Sigmoid colon (tissue), 4 donors: ENCODE results near the gene KCNAB2.
"Not testable (repeated sequence)": the region's sequence is repeated elsewhere in the genome, so short reads cannot be mapped to it uniquely, and the experiment has no call there.

Experiments
- CTCF ChIP-seq, 4 experiments: fragments of 450-650 bp in 3 of 4; fragments of 200-600 bp in 1 of 4; IDR thresholded peaks; one replicate each; pipeline ENCODE4 v1.5.1; 2016 to 2019; ENCODE audit warnings: antibody characterized with exemption in 4 of 4, mild to moderate bottlenecking in 3 of 4, moderate library complexity in 2 of 4
- POLR2AphosphoS5 ChIP-seq, 4 donors: sonication (generic); formaldehyde crosslinking; IDR thresholded peaks; one replicate each; pipeline ENCODE4 v1.6.1; 2017; ENCODE audit warnings: antibody characterized with exemption in 4 of 4

GRCh38 chr1:6017654-6018053, 28.0 kb upstream of the KCNAB2 start:
- TF ChIP-seq CTCF, POLR2AphosphoS5 (IDR thresholded peaks at IDR 0.05): not testable (repeated sequence)
